KMS-11 (cell line): ENCODE measurements around the gene MYL12B.

ENCODE experiments used
- H2AFZ ChIP-seq: fragments of 200-600 bp; sonication (generic); 2 replicates; pipeline ENCODE4 v1.6.1; 2016; ENCODE audit warnings: antibody characterized with exemption, mixed run types, low read depth
- H3K27ac ChIP-seq: fragments of 200-600 bp; sonication (generic); 2 replicates; pipeline ENCODE4 v1.6.1; 2016; ENCODE audit warnings: mild to moderate bottlenecking, mixed run types
- H3K27me3 ChIP-seq: fragments of 200-600 bp; sonication (generic); 2 replicates; pipeline ENCODE4 v1.6.1; 2017; ENCODE audit warnings: mild to moderate bottlenecking, low read depth, mixed run types, moderate library complexity; ENCODE audit not compliant: insufficient read depth
- H3K36me3 ChIP-seq: fragments of 200-600 bp; sonication (generic); 2 replicates; pipeline ENCODE4 v1.6.1; 2017; ENCODE audit warnings: mild to moderate bottlenecking, mixed run types; ENCODE audit not compliant: insufficient read depth
- H3K4me1 ChIP-seq: fragments of 200-600 bp; sonication (generic); 2 replicates; pipeline ENCODE4 v1.6.1; 2016; ENCODE audit warnings: mild to moderate bottlenecking, low read depth, mixed run types; ENCODE audit not compliant: poor library complexity, severe bottlenecking
- H3K4me2 ChIP-seq: fragments of 200-600 bp; sonication (generic); 2 replicates; pipeline ENCODE4 v1.7.0; 2016; ENCODE audit warnings: mild to moderate bottlenecking, mixed run types
- H3K4me3 ChIP-seq: fragments of 200-600 bp; sonication (generic); IDR thresholded peaks from 2 replicates; pipeline ENCODE4 v1.6.1; 2017; ENCODE audit warnings: low read depth, low read length, mixed read lengths; ENCODE audit not compliant: insufficient read depth
- H3K79me2 ChIP-seq: fragments of 200-600 bp; sonication (generic); 2 replicates; pipeline ENCODE4 v1.6.1; 2016; ENCODE audit warnings: low read depth, mixed run types; ENCODE audit not compliant: insufficient read depth
- H3K9ac ChIP-seq: fragments of 200-600 bp; sonication (generic); 2 replicates; pipeline ENCODE4 v1.6.1; 2016; ENCODE audit warnings: mild to moderate bottlenecking, mixed run types
- H4K20me1 ChIP-seq: fragments of 200-600 bp; sonication (generic); 2 replicates; pipeline ENCODE4 v1.6.1; 2016; ENCODE audit warnings: mild to moderate bottlenecking, mixed run types; ENCODE audit not compliant: insufficient read depth
- TF ChIP-seq, protein P1 (sequence below): fragments of 200-600 bp; sonication (generic); conservative IDR thresholded peaks from 2 replicates; pipeline ENCODE4 v1.6.1; 2017; ENCODE audit warnings: low read depth, mild to moderate bottlenecking, antibody characterized with exemption, low read length, moderate library complexity, mixed read lengths

MYL12B gene

DNA sequence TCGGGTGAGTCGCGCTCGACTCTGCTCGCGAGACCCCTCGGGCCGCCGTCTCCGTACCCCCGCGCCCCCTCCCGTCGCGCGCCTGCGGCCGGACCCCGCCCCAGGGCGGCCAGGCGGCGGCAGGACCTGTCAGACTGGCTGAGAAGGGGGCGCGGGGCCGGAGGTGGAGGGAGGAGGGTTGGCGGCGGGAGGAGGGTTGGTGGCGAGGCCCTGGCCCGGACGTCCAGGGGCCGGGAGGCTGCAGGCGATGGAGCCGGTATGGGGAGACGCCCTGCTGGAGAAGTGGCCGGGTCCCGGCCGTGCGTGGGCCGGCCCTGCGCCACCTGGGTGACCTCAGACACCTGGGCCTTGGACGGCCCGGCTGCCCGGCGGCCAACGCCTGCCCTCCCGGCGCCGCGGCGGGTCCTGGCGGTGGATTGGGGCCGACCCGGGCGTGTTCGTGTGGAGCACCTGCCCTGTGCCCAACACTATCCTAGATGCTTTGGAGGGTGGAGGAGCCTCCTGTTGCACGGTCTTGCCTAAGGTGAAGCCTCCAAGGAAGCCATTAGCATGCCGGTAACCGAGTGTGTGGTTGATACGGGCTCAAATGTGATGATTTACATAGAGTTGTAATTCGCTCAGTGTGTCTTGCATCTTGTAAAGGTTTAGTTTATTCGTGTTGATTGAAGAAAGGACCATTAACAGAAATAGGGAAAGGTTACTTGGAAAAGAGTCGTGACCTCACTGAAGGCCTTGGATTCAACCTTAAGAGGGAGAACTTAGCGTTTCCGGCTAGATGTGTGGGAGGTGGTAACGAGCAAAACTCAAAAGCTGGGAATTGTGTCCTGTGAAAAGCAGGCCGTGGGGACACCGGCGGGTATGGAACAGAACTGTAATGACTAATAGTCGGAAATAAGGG, 550 bp downstream of the MYL12B start:
- Histone ChIP-seq H3K79me2 (peaks cover 48% of the 10 kb centered on the region), H3K27me3 (no peaks in the 10 kb centered on the region), H3K9ac (peak overlapping the region; percentile 86), H3K4me2 (peak overlapping the region; percentile 93), H2AFZ (peak overlapping the region; percentile 89), H3K36me3 (no peaks in the 10 kb centered on the region), H3K27ac (peak overlapping the region; percentile 71), H3K4me1 (peaks cover 28% of the 10 kb centered on the region), H3K4me3 (no peak overlapping the region), H4K20me1 (no peaks in the 10 kb centered on the region; the same call in 1 of the 2 replicates)
- TF ChIP-seq, protein P1, sequence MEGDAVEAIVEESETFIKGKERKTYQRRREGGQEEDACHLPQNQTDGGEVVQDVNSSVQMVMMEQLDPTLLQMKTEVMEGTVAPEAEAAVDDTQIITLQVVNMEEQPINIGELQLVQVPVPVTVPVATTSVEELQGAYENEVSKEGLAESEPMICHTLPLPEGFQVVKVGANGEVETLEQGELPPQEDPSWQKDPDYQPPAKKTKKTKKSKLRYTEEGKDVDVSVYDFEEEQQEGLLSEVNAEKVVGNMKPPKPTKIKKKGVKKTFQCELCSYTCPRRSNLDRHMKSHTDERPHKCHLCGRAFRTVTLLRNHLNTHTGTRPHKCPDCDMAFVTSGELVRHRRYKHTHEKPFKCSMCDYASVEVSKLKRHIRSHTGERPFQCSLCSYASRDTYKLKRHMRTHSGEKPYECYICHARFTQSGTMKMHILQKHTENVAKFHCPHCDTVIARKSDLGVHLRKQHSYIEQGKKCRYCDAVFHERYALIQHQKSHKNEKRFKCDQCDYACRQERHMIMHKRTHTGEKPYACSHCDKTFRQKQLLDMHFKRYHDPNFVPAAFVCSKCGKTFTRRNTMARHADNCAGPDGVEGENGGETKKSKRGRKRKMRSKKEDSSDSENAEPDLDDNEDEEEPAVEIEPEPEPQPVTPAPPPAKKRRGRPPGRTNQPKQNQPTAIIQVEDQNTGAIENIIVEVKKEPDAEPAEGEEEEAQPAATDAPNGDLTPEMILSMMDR = no peak

DNA sequence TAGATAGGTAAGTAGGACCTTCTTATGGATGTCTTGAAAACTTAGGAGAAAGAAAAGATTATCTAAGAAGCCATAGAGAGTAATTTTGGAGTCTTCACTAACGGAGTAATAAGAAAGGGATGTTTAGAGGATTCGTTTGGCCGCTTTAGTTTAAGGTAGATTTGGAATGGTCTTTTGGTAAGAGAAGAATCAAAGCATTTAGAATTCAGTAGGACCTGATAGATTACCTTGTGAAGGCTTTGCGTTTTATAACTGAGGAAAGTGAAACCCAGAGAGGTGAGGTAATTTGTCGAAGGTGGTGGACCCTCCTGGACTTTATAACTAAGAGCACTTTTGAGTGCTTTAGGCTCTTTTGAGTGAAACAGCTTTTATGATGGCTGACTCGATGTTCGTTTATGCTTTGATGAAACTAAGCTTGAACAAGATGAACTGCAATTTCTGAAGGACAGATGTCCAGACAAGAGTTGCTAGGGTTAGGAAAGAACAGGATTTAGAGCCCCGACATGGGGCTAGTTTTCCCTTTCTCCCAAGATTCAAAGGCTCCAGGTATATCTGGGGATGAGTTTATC, 1.3 kb downstream of the MYL12B start:
- Histone ChIP-seq H3K9ac (peak overlapping the region; percentile 86; the same call in 1 of the 2 replicates), H3K79me2 (peaks cover 53% of the 10 kb centered on the region), H2AFZ (no peak overlapping the region), H3K27me3 (no peaks in the 10 kb centered on the region), H3K4me1 (peaks cover 21% of the 10 kb centered on the region), H4K20me1 (no peaks in the 10 kb centered on the region; the same call in 1 of the 2 replicates), H3K27ac (no peak overlapping the region), H3K36me3 (no peaks in the 10 kb centered on the region), H3K4me2 (peak overlapping the region; percentile 93), H3K4me3 (no peak overlapping the region)
- TF ChIP-seq, protein P1 = no peak

DNA sequence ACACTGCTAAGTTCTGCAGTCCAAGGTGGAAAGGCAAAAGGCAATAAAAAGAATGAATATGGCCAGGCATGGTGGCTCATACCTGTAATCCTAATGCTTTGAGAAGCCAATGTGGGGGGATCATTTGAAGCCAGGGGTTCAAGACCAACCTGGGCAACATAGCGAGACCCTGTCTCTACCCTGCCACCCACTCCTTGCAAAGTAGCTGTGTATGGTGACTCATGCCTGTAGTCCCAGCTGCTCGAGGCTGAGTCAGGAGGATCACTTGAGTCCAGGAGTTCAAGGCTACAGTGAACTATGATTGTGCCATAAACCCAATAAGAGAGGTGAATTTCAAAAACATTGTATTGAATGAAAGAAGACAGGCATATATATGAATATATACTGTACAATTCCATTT, 2.4 kb downstream of the MYL12B start:
- no peak overlapping the region for H2AFZ ChIP-seq
- no peak overlapping the region; the same call in 1 of the 2 replicates for H3K4me2 ChIP-seq
- no peaks in the 10 kb centered on the region for H3K27me3 ChIP-seq
- TF ChIP-seq, protein P1 = no peak
- H3K4me1 ChIP-seq = peaks cover 21% of the 10 kb centered on the region
- no peaks in the 10 kb centered on the region; the same call in 1 of the 2 replicates for H4K20me1 ChIP-seq
- peaks cover 65% of the 10 kb centered on the region for H3K79me2 ChIP-seq
- no peak overlapping the region for H3K9ac ChIP-seq
- no peaks in the 10 kb centered on the region for H3K36me3 ChIP-seq
- H3K4me3 ChIP-seq = no peak overlapping the region
- no peak overlapping the region for H3K27ac ChIP-seq

GRCh38 chr18:3265564-3266033, 3.7 kb downstream of the MYL12B start:
- Histone ChIP-seq H3K4me2 (no peak overlapping the region), H3K36me3 (no peaks in the 10 kb centered on the region), H3K79me2 (peaks cover 66% of the 10 kb centered on the region), H3K9ac (no peak overlapping the region), H3K4me1 (peaks cover 18% of the 10 kb centered on the region), H3K27me3 (no peaks in the 10 kb centered on the region), H3K4me3 (no peak overlapping the region), H3K27ac (no peak overlapping the region), H4K20me1 (no peaks in the 10 kb centered on the region; the same call in 1 of the 2 replicates), H2AFZ (no peak overlapping the region)
- TF ChIP-seq, protein P1 = no peak
